ENCODE measurements around the gene KLRG1.

KLRG1 gene

DNA sequence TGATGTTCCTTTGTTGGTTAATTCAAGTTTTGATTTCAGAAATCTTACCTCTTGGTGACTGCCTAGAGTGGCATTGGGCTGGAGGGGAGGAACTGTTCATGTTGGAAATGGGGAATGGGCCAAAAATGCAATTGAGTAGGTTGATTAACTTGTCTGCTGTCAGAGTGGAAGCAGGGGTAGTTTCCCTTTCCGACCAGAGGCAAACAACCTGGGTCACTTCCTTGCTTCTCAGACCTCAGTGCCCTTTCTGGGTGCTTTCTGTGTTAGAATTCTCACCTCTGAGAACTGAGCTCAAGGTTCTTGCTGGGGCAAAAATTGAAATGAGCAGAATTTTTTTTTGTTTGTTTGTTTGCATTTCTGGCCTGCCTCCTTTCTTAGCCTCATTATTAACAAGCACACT, 37.6 kb upstream of the KLRG1 start:
- Histone ChIP-seq H3K4me3 (ENCODE audit: low read depth, low read length) (no peak overlapping the region), H3K27ac (ENCODE audit: low read depth, low read length) (no peak overlapping the region), H3K79me2 (ENCODE audit: control insufficient read depth, insufficient read depth, low read length, unreplicated experiment) (peaks cover 26% of the 10 kb centered on the region), H3K36me3 (ENCODE audit: insufficient read depth, low read length) (0 out of 2 replicates have a peak, but pooled peaks cover 3% of the 10 kb centered on the region), H3K4me1 (ENCODE audit: control insufficient read depth, insufficient read depth, low read length, unreplicated experiment) (peaks cover 15% of the 10 kb centered on the region), H3K27me3 (ENCODE audit: insufficient read depth, low read length) (no peaks in the 10 kb centered on the region), H2AFZ (ENCODE audit: low read length, unreplicated experiment) (no peak overlapping the region)

- no peak overlapping the region for H3K27ac ChIP-seq (ENCODE audit: low read depth, low read length)
- no peaks in the 10 kb centered on the region for H3K27me3 ChIP-seq (ENCODE audit: insufficient read depth, low read length)
- H3K4me3 ChIP-seq (ENCODE audit: low read depth, low read length): no peak overlapping the region
- no peaks in the 10 kb centered on the region for H3K4me1 ChIP-seq (ENCODE audit: control insufficient read depth, insufficient read depth, low read length, unreplicated experiment)
- H2AFZ ChIP-seq (ENCODE audit: low read length, unreplicated experiment): no peak overlapping the region
- 0 out of 2 replicates have a peak, but pooled peaks cover 3% of the 10 kb centered on the region for H3K36me3 ChIP-seq (ENCODE audit: insufficient read depth, low read length)
- peaks cover 5% of the 10 kb centered on the region for H3K79me2 ChIP-seq (ENCODE audit: control insufficient read depth, insufficient read depth, low read length, unreplicated experiment)
Measured at GRCh38 chr12:8953773-8954402, 35.5 kb upstream of the KLRG1 start.

- no peak overlapping the region for H3K4me3 ChIP-seq (ENCODE audit: low read depth, low read length)
- no peak overlapping the region for H3K27ac ChIP-seq (ENCODE audit: low read depth, low read length)
- H3K4me1 ChIP-seq (ENCODE audit: control insufficient read depth, insufficient read depth, low read length, unreplicated experiment): no peaks in the 10 kb centered on the region
- H3K79me2 ChIP-seq (ENCODE audit: control insufficient read depth, insufficient read depth, low read length, unreplicated experiment): no peaks in the 10 kb centered on the region
- 0 out of 2 replicates have a peak, but pooled peaks cover 3% of the 10 kb centered on the region for H3K36me3 ChIP-seq (ENCODE audit: insufficient read depth, low read length)
- H2AFZ ChIP-seq (ENCODE audit: low read length, unreplicated experiment): no peak overlapping the region
- no peaks in the 10 kb centered on the region for H3K27me3 ChIP-seq (ENCODE audit: insufficient read depth, low read length)
Measured at GRCh38 chr12:8956073-8956472, 33.3 kb upstream of the KLRG1 start.

DNA sequence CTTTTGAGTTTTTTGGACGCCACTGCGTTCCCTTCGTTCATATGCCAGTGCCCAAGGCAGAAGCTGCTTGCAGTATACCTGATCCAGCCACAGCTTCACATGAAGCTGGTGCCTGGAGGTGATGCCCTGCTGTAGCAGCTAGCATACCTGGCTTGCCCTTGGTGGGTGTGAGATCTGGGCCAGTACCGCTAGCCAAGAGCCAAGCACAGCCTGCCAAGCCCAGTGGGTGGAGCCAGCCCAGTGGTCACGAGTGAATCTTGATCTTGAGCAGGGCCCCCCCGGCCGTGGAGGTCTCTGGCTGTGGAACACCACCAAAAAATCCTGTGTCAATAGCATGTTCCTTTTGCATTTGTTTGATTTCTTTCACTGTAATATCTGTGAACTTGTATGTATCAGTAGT, 32.6 kb upstream of the KLRG1 start:
- Histone ChIP-seq H3K36me3 (ENCODE audit: insufficient read depth, low read length) (0 out of 2 replicates have a peak, but pooled peaks cover 3% of the 10 kb centered on the region), H3K4me1 (ENCODE audit: control insufficient read depth, insufficient read depth, low read length, unreplicated experiment) (no peaks in the 10 kb centered on the region), H3K4me3 (ENCODE audit: low read depth, low read length) (no peak overlapping the region), H2AFZ (ENCODE audit: low read length, unreplicated experiment) (no peak overlapping the region), H3K27me3 (ENCODE audit: insufficient read depth, low read length) (no peaks in the 10 kb centered on the region), H3K79me2 (ENCODE audit: control insufficient read depth, insufficient read depth, low read length, unreplicated experiment) (no peaks in the 10 kb centered on the region), H3K27ac (ENCODE audit: low read depth, low read length) (no peak overlapping the region)

DNA sequence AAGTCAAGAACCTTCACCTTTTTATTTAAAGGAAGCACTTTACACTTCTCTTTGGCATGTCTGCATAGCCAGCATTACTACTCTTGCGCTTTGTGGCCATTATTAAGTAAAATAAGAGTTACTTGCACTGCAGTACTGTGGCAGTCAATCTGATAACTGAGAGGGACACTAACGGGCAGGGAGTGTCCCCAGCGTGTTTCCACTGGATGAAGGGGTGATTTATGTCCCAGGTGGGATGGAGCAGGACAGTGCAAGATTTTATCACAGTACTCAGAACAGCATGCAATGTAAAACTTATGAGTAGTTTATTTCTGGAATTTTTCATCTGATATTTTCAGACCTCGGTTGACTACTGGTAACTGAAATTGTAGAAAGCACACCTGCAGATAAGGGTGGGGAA, 31.8 kb upstream of the KLRG1 start:
- no peak overlapping the region for H3K4me3 ChIP-seq (ENCODE audit: low read depth, low read length)
- no peaks in the 10 kb centered on the region for H3K79me2 ChIP-seq (ENCODE audit: control insufficient read depth, insufficient read depth, low read length, unreplicated experiment)

GRCh38 chr12:8958066-8958465, 31.3 kb upstream of the KLRG1 start:
- no peak overlapping the region for H3K4me3 ChIP-seq (ENCODE audit: low read depth, low read length)
- H3K27me3 ChIP-seq (ENCODE audit: insufficient read depth, low read length): no peaks in the 10 kb centered on the region
- no peak overlapping the region for H3K27ac ChIP-seq (ENCODE audit: low read depth, low read length)
- no peaks in the 10 kb centered on the region for H3K4me1 ChIP-seq (ENCODE audit: control insufficient read depth, insufficient read depth, low read length, unreplicated experiment)
- H3K36me3 ChIP-seq (ENCODE audit: insufficient read depth, low read length): 0 out of 2 replicates have a peak, but pooled peaks cover 3% of the 10 kb centered on the region
- no peaks in the 10 kb centered on the region for H3K79me2 ChIP-seq (ENCODE audit: control insufficient read depth, insufficient read depth, low read length, unreplicated experiment)
- no peak overlapping the region for H2AFZ ChIP-seq (ENCODE audit: low read length, unreplicated experiment)

More for the DNA sequence above, 31.8 kb upstream of the KLRG1 start:
- H3K4me1 ChIP-seq (ENCODE audit: control insufficient read depth, insufficient read depth, low read length, unreplicated experiment): no peaks in the 10 kb centered on the region
- H3K27ac ChIP-seq (ENCODE audit: low read depth, low read length): no peak overlapping the region
- no peaks in the 10 kb centered on the region for H3K27me3 ChIP-seq (ENCODE audit: insufficient read depth, low read length)
- H3K36me3 ChIP-seq (ENCODE audit: insufficient read depth, low read length): 0 out of 2 replicates have a peak, but pooled peaks cover 3% of the 10 kb centered on the region
- no peak overlapping the region for H2AFZ ChIP-seq (ENCODE audit: low read length, unreplicated experiment)

GRCh38 chr12:8960176-8960575, 29.2 kb upstream of the KLRG1 start:
- Histone ChIP-seq H3K27me3 (ENCODE audit: insufficient read depth, low read length) (no peaks in the 10 kb centered on the region), H3K4me3 (ENCODE audit: low read depth, low read length) (no peak overlapping the region), H3K79me2 (ENCODE audit: control insufficient read depth, insufficient read depth, low read length, unreplicated experiment) (no peaks in the 10 kb centered on the region), H2AFZ (ENCODE audit: low read length, unreplicated experiment) (no peak overlapping the region), H3K27ac (ENCODE audit: low read depth, low read length) (no peak overlapping the region), H3K4me1 (ENCODE audit: control insufficient read depth, insufficient read depth, low read length, unreplicated experiment) (no peaks in the 10 kb centered on the region), H3K36me3 (ENCODE audit: insufficient read depth, low read length) (no peaks in the 10 kb centered on the region)

- H2AFZ ChIP-seq (ENCODE audit: low read length, unreplicated experiment): no peak overlapping the region
- H3K36me3 ChIP-seq (ENCODE audit: insufficient read depth, low read length): no peaks in the 10 kb centered on the region
- H3K27me3 ChIP-seq (ENCODE audit: insufficient read depth, low read length): no peaks in the 10 kb centered on the region
- no peak overlapping the region for H3K27ac ChIP-seq (ENCODE audit: low read depth, low read length)
- no peaks in the 10 kb centered on the region for H3K79me2 ChIP-seq (ENCODE audit: control insufficient read depth, insufficient read depth, low read length, unreplicated experiment)
- no peak overlapping the region for H3K4me3 ChIP-seq (ENCODE audit: low read depth, low read length)
- H3K4me1 ChIP-seq (ENCODE audit: control insufficient read depth, insufficient read depth, low read length, unreplicated experiment): no peaks in the 10 kb centered on the region
Measured at GRCh38 chr12:8968761-8969160, 20.6 kb upstream of the KLRG1 start.

DNA sequence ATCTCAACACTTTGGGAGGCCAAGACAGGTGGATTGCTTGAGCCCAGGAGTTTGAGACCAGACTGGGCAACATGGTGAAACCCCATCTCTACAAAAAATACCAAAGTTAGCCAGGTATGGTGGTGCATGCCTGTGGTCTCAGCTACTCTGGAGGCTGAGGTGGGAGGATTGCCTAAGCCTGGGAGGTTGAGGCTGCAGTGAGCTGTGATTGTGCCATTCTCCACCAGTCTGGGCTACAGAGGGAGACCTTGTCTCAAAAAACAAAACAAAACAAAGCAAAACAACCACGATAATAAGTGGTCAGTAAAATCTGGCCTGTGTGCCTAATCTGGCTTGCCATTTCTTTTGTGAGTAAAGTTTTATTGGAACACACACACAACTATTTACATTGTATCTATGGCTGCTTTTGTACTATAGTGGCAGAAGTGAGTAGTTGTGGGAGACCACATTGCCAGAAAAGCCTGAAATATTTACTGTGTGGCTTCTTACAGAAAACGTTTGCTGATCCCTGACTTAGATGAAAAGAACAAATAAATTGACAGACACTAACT, 19.4 kb upstream of the KLRG1 start:
- Histone ChIP-seq H2AFZ (ENCODE audit: low read length, unreplicated experiment) (no peak overlapping the region), H3K4me1 (ENCODE audit: control insufficient read depth, insufficient read depth, low read length, unreplicated experiment) (no peaks in the 10 kb centered on the region), H3K27me3 (ENCODE audit: insufficient read depth, low read length) (no peaks in the 10 kb centered on the region), H3K36me3 (ENCODE audit: insufficient read depth, low read length) (no peaks in the 10 kb centered on the region), H3K79me2 (ENCODE audit: control insufficient read depth, insufficient read depth, low read length, unreplicated experiment) (no peaks in the 10 kb centered on the region), H3K4me3 (ENCODE audit: low read depth, low read length) (no peak overlapping the region), H3K27ac (ENCODE audit: low read depth, low read length) (no peak overlapping the region)

DNA sequence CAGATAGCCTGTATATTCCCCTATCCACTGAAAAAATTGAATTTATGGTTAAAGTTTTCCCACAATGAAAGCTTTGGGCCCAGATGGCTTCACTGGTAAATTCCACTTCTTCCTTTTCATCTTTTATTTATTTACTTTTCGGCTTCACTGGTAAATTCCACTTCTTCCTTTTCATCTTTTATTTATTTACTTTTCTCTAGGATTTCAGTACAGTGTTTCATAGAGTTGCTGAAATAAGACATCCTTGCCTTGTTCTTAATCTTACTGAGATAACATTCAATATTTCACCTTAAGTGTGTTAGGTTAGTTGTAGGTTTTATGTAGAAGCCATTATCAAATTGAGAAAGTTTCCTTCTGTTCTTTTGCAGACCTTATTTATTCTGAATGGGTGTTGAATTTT, 18.9 kb upstream of the KLRG1 start:
- no peak overlapping the region for H3K27ac ChIP-seq (ENCODE audit: low read depth, low read length)
- H3K36me3 ChIP-seq (ENCODE audit: insufficient read depth, low read length): no peaks in the 10 kb centered on the region
- H3K27me3 ChIP-seq (ENCODE audit: insufficient read depth, low read length): no peaks in the 10 kb centered on the region
- H3K79me2 ChIP-seq (ENCODE audit: control insufficient read depth, insufficient read depth, low read length, unreplicated experiment): no peaks in the 10 kb centered on the region
- H3K4me1 ChIP-seq (ENCODE audit: control insufficient read depth, insufficient read depth, low read length, unreplicated experiment): no peaks in the 10 kb centered on the region
- H3K4me3 ChIP-seq (ENCODE audit: low read depth, low read length): no peak overlapping the region
- H2AFZ ChIP-seq (ENCODE audit: low read length, unreplicated experiment): no peak overlapping the region

DNA sequence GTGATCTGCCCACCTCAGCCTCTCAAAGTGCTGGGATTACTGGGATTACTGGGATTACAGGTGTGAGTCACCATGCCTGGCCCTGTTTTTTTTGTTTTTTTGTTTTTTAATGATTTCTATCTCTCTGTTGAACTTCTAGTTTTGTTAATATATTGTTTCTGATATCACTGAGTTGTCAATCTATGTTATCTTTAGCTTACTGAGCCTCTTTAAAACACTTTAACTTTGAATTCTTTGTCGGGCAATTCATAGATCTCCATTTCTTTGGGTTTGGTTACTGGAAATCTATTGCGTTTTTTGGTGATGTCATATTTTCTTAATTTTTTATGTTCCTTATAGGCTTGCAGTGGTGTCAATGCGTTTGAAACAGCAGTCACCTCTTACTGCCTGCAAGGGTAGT, 9.2 kb upstream of the KLRG1 start:
- H3K27ac ChIP-seq (ENCODE audit: low read depth, low read length): no peak overlapping the region
- H3K36me3 ChIP-seq (ENCODE audit: insufficient read depth, low read length): no peaks in the 10 kb centered on the region
- no peaks in the 10 kb centered on the region for H3K4me1 ChIP-seq (ENCODE audit: control insufficient read depth, insufficient read depth, low read length, unreplicated experiment)
- H3K4me3 ChIP-seq (ENCODE audit: low read depth, low read length): no peak overlapping the region
- peaks cover 5% of the 10 kb centered on the region; the same call in 1 of the 2 replicates for H3K27me3 ChIP-seq (ENCODE audit: insufficient read depth, low read length)
- no peak overlapping the region for H2AFZ ChIP-seq (ENCODE audit: low read length, unreplicated experiment)
- H3K79me2 ChIP-seq (ENCODE audit: control insufficient read depth, insufficient read depth, low read length, unreplicated experiment): no peaks in the 10 kb centered on the region

Data from ACC112 (cell line).